G401.6 (cell line): ENCODE results near the gene BFSP1.

Experiments used
- FAIRE-seq: peaks from 2 replicates; lab custom pipeline; 2012; peaks lifted over from hg19 to GRCh38; lab: Jason Lieb, UNC

BFSP1 gene

GRCh38 chr20:17495826-17496225 lies 35.4 kb downstream of the BFSP1 start:
- FAIRE-seq: no peak

GRCh38 chr20:17494201-17494600 lies 37.0 kb downstream of the BFSP1 start:
- FAIRE-seq: no peak

DNA sequence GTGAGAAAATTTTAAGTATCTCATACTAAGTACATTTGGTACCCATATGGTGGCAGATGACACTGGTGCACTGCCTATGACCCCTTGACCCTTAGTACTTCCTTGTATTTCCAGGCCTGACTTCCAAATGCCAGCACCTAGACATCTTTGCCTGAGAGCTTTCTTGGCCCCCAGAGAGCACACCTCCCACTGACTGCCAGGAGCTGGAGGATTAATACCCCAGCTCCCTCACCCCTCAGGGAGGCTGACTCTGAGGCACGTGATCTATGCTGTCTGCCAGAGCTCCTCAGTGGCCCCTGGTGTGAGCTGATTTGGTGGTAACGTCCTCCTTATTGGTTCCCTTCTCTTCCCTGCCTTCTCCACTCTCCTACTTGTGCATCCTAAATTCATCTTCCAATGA lies 38.0 kb downstream of the BFSP1 start:
- FAIRE-seq: no peak

GRCh38 chr20:17491488-17491887 lies 39.7 kb downstream of the BFSP1 start:
- no peak for FAIRE-seq

DNA sequence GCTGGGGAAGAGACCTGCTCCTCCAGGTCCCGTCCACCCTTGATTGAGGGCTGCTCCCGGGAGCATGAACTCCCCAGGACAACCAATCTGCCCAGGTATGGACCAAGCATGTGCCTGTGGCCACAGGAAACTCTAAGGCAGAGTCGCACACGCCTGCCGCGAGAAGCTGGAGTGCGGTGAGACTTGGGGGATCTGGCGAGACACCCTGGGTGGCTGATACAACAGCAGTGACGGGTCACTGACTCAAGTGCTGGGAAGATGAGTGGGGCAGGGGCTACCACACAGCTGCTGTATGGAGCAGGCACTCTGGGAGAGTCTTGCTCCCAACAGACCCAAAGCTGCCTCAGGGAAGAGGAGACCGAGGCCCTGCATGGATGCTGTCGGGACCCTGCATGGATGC lies 40.1 kb downstream of the BFSP1 start:
- no peak for FAIRE-seq

- no peak for FAIRE-seq
Measured at GRCh38 chr20:17490501-17490900, 40.7 kb downstream of the BFSP1 start.

GRCh38 chr20:17488916-17489600 lies 42.1 kb downstream of the BFSP1 start:
- FAIRE-seq: no peak

GRCh38 chr20:17485017-17485416 lies 46.2 kb downstream of the BFSP1 start:
- FAIRE-seq: no peak

DNA sequence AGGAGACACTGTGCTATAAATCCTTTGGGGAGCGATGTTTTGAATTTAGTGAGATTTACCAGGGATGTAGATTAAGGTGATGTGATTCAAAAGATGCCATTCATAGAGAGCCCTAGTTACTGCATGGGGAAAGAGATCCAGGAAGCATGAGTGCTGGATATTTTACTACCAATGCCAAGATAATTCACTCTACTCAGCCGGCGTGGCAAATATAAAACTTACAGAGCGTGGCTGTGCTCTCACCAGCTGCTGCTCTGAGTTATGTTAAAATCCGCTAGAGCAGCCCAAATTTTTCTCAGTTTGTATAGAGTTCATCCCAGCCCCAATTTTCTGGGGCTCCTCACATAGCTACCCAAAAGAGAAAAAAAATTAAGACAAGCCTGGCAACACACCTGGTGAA lies 48.6 kb downstream of the BFSP1 start:
- no peak for FAIRE-seq

GRCh38 chr20:17481661-17482060 lies 49.5 kb downstream of the BFSP1 start:
- FAIRE-seq: no peak

DNA sequence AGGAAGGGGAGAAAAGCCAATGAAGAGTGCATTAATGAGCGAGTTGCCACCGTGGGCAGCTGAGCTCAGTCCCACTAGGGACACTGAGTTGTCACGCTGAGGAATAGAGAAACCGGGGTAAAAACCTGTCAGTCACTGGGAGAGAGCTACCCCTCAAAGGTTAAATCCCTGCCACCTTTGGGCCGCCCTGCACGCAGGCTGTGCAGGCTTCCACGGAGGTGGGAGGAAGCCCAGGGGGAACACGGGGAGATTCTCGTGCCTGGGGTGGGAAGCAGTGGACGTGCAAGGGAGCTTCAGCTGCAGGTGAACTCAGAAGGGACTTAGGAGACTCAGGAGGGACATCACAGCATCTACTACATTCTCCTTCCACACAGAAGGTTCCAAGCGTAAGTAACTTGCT lies 50.5 kb downstream of the BFSP1 start:
- FAIRE-seq: no peak

DNA sequence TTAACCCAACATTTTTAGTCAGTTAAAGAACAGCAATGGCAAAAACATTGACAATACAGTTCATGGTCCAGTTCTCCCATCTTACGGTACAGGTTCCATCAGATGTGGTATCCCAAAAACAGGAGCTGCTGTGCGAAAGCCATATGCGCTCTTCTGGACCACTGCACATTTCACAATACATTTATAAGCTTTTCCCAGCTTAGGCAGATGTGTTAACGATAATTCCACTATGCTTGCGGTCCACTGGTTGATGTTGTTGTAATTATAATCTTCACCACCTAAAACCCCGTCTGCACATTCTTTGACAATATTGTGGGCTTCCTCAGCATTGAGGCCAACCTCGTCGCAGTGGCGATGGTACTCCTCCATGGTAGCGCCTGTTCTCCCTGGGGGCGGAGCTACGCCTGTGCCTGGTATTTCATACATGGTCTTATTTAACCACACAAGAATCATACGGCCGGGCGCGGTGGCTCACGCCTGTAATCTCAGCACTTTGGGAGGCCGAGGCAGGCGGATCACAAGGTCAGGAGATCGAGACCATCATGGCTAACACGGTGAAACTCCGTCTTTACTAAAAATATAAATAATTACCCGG lies 52.0 kb downstream of the BFSP1 start:
- FAIRE-seq: no peak

GRCh38 chr20:17473659-17474058 lies 57.5 kb downstream of the BFSP1 start:
- no peak for FAIRE-seq

DNA sequence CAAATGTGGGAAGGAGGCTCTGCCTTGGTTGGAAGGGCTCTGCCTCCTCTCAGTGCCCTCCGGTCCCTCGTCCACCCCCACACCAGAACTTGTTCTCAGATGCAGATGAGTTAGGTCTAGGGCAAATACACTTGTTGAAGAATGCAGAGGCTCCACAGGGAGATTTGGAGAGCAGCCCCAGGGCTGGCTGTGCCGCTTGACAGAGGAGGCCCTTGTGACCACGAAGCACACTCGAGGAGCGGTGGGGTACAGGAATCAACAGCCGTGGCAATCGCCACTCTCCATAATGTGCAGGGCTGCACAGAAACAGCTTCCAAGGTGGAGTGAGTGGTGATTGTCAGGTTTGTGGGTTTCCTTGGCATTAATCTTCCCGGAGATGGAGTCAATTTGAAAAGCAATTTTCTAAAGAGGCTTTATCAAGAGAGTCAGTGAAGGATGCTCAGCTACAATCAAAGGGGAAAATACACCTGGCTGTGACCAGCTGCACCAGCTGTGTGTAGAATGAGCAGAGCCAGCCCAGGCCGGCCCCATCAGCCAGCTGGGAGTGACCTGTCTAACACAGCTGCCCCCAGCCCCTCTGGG lies 59.5 kb downstream of the BFSP1 start:
- no peak for FAIRE-seq

GRCh38 chr20:17470973-17471372 lies 60.2 kb downstream of the BFSP1 start:
- FAIRE-seq: no peak

GRCh38 chr20:17470521-17470920 lies 60.7 kb downstream of the BFSP1 start:
- no peak for FAIRE-seq

- FAIRE-seq: no peak
Measured at GRCh38 chr20:17469246-17470030, 61.7 kb downstream of the BFSP1 start.

DNA sequence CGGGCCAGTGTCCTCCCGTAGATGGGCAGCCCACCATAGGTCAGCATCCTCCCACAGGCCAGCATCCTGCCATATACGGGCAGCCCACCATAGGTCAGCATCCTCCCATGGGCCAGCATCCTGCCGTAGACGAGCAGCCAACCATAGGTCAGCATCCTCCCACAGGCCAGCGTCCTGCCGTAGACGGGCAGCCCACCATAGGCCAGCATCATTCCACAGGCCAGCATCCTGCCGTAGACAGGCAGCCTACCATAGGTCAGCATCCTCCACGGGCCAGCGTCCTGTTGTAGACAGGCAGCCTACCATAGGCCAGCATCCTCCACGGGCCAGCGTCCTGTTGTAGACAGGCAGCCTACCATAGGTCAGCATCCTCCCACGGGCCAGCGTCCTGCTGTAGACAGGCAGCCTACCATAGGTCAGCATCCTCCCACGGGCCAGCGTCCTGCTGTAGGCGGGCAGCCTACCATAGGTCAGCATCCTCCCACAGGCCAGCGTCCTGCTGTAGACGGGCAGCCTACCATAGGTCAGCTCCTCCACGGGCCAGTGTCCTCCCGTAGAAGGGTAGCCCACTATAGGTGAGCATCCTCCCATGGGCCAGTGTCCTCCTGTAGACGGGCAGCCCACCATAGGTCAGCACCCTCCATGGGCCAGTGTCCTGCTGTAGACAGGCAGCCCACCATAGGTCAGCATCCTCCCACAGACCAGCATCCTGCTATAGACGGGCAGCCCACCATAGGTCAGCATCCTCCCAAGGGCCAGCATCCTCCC lies 62.9 kb downstream of the BFSP1 start:
- FAIRE-seq: no peak

- no peak for FAIRE-seq
Measured at GRCh38 chr20:17467120-17467655, 64.0 kb downstream of the BFSP1 start.

- FAIRE-seq: no peak
Measured at GRCh38 chr20:17466641-17467040, 64.5 kb downstream of the BFSP1 start.

DNA sequence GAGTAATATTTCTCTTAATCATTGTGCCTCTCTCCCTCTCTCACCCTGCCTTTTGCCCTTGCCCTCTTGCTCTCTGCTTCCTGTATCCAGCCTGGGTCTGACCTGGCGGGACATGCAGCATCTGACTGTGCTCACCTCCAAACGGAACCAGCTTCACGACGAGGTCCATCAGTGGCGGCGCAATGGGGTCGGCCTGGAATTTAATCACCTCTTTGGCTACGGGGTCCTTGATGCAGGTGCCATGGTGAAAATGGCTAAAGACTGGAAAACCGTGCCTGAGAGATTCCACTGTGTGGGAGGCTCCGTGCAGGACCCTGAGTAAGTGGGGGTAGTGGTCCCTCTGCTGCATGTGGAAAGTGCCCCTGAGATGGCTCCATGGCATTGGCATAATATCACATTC lies 65.9 kb downstream of the BFSP1 start:
- FAIRE-seq: no peak

DNA sequence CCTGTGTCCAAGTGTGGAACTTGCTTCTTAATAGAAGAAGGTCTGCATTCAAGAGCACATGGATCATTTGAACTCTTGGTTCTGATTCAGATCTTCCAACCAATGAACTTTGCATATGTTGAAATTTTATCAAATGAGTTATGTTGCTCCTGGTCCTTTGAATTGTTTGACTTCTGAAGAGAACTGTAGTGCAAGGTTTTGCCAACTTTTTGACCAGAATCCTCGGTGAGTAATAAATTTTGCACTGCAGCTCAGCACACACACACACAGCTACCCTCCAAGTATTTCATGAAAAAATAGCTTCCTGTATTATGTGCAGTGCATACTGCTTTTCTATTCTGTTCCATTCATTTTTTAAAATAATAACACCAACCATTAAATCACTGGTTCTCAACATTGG lies 67.5 kb downstream of the BFSP1 start:
- FAIRE-seq: no peak
